NCI-H510A (cell line): ENCODE results near the gene CAPN14.

Experiments
- DNase-seq: peaks from one replicate; lab custom pipeline; 2025; lab: John Stamatoyannopoulos, UW

CAPN14 gene

DNA sequence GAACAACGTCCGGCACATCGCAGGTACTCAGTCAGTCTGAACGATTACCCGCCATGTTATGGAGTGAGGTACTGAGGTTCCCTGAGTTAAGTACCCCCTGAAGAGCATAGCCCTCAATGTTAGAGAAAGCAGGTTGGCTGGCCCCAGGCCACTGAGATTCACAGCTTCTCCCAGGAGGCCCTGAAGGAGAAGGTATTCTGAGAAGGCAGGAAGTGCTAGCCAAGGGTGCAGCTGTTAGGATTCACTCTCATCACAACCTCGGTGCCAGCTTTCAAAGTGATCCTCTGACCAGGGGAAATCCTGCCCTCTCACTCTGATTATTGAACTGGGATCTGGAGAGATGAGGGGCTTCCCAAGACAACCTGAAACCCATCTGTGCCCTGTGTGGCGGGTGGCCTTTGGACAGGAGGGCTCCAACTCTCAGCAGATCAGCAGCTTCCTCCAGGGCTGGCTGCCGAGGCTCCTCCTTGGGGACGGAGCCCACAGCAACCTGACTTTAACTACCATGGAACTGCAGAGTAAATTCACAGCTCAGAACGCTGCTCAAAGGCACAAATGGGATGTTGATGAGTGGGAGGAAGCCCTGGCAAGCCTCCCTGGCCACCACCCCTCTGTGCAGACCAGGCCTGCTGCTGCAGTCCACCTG lies 24.4 kb upstream of the CAPN14 start:
- no peak for DNase-seq

DNA sequence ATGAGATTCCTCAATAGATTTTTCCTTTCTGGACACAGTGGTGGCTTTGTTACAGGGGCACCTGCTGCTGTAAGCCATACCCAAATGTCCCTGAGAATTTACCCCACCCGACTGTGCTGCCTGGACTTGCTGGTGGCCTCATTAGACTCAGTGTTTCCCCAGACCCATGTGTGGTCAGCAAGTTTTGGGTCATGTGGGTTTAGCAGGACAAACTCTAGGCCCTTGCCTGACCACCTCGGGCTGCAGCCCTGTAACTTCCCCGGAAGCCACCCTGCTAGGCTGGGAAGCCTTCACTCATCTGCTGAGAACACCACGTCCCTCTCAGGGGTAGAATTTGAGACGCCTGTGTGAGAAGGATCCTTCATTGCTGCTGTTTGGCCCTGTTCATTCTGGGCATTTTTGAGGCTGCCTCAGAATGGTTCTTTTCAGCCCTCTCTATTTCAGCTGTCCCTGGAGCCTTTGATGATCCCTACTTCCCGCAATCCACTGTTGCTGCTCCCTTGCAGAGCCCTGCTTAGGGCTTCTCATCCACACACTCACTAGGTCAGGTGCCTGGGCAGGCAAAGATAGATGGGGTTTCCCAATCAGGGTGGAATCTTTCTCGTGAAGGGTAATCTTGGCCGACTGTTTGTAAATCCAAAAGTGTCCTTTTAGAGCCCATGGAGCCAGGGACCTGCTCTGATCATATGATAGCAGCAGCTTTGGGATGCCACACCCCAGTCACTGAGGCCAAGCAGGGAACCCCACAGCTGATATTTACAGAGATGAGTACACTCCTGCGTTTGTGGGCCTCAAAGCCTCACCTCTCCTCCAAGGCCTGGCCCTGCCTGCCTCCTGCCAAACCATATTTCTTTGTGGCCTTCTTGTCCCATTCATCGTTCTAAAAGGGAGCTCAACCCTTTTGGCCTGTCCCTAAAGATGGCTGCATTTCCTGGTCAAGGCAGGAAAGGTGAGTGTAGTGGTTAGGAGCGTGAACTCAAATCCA lies 23.4 kb upstream of the CAPN14 start:
- DNase-seq: no peak

DNA sequence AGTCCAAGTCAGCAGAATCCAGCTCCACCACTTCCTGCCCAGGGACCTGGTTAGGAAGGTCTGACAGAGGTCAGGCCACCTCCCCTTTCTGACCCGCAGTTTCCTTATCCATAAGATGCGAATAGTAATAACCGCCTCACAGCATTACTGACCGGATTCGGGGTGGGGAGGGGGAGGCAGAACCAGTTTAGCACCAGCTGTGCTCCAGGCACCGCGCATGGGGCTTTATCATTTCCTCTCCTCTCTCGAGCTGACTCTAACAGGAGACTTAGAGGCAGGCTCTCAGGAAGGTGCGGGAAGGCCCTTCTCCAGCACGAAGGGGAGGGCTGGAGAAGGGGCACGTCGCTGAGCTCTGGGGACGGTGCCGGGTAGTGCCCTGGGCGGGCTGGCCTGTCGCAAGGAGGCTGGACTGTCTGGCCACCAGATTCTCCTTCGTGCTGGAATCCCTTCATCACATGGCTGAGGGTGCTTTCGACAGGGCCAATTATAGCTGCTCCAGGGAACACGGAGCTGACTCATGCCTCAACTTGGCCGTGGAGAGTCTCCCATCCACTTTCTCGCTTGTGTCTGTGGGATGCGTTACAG lies 22.4 kb upstream of the CAPN14 start:
- no peak for DNase-seq

DNA sequence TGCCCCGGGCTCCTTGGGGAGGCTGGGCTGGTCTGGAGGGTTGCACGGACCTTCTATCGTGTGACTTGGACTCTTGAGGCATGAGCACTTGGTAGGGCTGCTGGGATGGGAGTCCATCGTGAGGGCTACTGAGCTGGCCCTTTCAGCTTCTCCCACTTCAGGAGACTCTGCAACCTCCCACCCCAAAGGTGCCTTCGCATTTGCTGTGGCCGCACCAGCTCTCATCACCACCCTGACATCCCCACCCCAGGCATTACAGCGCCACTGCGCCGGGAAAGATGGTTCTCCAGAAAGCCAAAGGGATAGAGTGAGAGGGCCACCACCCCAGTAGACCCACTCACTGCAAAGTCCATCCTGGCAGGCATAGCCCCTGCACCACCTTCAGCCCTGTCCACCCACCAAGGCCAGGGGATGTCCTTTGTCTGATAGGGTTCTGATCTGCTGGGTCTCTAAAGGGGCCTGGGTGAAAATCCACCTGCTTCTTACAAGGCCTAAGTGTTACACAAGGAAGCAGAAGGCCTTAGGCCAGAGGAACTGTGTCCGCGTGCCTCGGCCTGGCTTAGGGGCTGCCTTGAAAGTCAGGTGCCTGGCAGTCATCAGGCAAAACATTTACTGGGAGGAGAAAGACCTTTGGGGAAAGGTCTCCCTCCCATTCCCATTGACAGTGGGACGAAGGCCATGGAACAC lies 21.7 kb upstream of the CAPN14 start:
- no peak for DNase-seq

DNA sequence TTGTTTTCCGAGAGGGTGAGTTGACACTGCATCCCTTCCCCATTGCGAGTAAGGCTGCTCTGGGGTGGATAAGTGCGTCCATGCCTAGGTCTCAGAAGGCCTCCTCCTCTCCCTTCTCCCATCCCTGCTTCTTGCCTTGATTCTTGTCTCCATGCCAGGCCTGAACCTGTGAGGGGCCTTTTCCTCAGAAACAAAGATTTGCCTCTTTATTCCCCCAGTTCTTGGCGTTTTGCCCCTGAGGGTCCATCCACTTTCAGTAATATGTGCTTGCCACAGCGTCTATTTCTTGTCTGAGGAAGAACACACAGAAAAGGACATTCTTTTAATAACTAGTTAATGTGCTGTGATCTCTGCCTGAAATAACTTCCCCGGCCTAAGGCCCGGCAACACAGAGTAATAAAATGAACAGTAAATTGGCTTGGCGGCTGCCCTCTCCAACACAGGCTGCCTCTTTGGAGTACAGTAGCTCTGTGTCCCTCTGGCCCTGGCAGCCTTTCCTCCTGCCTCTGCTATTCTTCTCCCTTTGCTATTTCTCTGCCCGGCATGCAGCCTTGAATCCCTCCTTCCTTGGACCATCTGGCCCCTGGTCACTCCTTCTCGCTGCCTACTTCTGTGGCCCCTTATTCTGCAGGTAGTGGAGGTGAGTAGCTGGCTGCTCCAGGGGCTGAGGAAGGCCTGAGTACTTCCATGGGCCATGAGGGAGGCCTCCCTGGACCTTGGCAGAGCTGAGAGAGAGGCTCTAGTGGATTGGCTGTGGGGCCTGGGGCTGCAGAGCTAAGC lies 21.0 kb upstream of the CAPN14 start:
- DNase-seq: no peak

DNA sequence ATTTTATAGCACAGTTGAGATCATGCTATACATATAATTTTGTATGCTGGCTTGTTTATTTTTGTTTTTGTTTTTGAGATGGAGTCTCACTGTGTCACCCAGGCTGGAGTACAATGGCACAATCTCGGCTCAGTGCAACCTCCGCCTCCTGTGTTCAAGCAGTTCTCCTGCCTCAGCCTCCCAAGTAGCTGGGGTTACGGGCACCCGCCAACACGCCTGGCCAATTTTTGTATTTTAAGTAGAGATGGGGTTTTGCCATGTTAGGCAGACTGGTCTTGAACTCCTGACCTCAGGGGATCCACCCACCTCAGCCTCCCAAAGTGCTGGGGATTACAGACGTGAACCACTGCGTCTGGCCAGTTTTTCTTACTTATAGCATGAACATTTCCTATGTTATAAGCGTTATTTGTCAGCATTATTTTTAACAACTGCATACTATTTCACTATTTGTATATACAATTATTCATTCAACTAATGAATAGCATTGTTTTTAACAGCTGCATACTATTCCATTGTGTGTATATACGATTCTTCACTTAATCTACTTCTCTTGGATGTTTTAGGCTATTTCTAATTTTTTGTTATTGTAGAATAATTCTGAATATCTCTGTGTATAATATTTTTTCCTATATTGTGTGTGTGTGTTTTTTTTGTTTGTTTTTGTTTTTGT lies 20.2 kb upstream of the CAPN14 start:
- no peak for DNase-seq

DNA sequence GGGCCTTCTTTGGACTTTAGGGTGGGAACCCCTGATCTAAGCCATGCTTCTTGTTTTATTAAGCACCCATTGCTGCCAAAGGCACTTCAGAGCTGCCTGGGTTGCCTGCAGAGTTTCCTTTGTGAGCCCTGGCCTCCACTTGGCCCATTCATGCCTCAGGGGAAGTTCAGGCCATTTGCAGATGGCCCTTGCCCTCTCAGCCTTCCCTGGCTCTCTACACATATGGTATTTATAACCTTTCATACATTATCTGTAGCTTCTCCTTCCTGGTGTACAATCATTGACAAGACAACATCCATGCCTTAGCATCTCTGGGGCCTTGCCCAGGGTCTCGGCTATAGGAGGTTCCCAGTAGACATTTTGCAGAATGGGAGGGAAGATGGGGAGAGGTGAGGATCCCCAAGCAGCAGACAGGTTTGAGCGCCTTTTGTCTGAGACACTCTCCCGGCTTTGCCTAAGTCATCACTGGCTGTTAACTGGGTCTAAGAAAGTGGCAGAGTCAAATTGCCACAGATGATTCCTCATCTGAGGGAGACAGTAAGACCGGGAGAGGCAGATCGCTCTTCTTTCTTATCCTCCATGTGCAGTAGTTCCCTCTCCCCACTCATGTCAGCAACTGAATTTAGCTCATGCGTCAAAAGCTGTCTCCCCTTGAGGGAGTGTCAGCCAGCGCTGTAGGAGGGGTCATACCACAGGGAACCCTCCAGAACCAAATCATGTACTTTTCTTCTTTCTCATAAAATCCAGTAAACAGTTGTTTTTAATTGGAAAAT lies 19.3 kb upstream of the CAPN14 start:
- DNase-seq: no peak

DNA sequence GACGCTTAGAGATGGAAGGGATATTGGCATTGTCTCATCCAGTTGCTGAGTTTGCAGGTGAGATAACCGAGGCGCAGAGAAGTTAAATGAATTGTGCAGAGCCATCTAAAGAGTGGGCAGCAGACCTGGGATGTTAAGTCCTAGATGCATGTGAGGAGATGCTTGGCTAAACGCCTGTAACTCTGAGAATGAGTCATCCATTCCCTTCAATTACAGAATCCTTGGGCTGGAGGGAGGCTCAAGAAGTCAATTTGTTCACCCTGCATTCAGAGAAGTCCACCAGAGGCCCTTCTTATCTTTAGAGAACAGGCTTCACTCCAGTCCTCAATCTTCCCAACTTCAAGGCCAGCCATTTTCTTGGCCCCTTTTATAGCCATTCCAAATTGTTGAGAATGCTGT lies 18.2 kb upstream of the CAPN14 start:
- no peak for DNase-seq

DNA sequence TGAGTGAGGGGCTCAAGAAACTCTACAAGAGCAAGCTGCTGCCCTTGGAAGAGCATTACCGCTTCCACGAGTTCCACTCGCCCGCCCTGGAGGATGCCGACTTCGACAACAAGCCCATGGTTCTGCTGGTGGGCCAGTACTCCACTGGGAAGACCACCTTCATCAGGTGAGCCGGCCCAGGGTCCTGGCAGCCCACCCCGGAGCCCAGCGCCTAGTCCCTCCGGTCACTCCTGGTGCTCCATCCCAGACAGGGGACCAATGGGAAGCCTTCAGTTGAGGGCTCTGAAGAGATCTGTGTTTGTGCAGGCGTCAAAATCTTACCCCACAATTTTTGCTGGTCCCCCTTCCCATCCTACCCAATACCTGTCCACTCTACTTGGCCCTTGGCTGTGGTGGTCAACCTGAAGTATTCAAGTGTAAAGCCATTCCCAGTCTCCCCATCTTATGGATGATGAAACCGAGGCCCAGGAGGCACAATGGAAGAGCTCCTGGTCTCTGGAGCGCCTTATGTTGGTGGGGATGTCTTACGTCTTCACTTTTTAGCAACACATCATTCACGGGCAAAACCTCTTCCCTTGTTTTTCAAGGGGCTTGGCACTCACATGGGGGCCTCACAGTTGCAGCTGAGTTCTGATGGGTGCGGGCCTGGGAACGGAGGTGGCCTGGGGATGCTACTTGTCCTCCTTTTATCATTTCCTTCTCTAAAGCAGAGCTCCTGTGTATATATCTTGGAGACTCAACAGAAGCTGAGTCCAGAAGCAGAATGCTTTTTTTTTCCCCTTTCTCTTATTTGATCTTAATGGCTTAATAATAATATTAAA lies 17.6 kb upstream of the CAPN14 start:
- DNase-seq: no peak

DNA sequence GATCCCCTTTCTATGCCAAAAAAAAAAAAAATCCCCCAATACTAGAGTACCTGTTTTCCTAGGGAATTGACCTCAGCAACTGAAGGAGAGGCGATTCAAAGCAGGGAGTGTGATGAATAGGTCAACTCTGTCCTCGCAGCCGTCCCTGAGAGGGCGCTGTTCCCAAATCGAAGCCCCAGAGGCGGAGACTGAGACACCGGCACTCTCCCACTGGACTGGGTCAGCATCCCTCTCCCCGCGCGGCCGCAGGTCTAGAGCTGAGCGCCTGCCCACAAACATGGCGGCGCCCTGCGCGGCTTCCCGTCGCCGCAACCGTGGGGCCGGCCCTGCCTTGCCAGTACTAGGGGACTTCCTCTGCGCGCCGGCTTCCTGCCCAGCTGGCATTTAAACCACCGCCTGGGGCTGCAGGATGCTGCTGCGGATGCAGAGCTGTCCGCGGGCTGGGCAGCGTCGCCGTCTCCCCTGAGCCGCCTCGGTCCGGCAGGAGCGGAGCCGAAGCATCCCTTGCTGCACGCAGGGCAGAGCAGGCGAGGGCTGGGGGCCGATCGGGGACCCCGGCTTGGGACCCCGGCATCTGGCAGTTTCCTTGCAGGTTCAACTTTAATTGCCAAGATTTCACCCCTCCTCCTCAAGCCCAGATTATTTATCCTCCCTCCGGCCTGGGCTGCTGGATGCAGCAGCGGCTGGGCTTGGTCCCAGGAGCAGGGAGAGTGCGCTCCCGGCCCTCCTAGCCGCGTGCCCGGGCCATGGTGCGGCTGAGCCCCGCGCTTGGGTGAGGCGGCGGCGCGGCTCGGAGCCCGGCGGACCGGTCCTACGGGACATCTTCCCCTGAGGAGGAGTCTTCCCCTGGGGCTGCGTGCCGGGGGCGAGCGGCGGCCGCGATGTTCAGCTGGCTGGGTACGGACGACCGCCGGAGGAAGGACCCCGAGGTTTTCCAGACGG lies 16.7 kb upstream of the CAPN14 start, which contains the start of gene EHD3:
EHD3 (plus strand) TSS at position 412 of the 942 bp plus-strand sequence; CDS start at position 882, 470 bp downstream.
- peak; percentile 92 for DNase-seq

DNA sequence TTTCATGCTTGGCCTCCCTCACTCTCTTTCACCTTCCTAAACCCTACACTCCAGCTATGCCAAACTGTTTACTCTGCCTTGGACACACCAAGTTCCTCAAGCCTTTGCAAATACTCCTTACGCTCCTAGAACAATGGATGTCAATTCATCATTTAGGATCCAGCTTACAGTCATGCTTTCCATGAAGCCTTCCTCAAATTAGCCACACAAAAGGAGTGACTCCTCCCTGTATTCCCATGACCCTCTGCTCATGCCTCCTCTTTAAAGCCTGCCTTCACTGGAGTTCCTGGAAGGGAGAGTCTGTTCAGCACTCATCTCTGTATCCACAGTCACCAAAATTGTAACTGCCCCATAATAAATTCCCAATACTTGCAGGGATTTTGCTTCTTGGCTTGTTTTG lies 15.9 kb upstream of the CAPN14 start:
- DNase-seq: no peak

DNA sequence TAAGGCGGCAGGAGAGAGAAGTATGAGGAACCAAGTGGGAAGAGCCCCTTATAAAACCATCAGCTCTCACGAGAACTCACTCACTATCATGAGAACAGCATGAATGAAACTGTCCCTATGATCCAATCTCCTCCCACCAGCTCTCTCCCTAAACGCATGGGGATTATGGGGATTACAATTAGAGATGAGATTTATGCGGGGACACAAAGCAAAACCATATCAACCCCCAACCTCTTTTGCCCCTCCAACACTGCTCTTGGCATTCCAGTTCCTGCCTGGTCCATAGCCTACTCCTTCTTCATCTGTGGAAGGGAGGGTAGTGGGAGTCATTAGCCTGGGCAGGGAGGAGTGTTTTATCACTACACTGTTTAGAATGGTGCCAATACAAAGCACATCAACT lies 15.3 kb upstream of the CAPN14 start:
- no peak for DNase-seq

DNA sequence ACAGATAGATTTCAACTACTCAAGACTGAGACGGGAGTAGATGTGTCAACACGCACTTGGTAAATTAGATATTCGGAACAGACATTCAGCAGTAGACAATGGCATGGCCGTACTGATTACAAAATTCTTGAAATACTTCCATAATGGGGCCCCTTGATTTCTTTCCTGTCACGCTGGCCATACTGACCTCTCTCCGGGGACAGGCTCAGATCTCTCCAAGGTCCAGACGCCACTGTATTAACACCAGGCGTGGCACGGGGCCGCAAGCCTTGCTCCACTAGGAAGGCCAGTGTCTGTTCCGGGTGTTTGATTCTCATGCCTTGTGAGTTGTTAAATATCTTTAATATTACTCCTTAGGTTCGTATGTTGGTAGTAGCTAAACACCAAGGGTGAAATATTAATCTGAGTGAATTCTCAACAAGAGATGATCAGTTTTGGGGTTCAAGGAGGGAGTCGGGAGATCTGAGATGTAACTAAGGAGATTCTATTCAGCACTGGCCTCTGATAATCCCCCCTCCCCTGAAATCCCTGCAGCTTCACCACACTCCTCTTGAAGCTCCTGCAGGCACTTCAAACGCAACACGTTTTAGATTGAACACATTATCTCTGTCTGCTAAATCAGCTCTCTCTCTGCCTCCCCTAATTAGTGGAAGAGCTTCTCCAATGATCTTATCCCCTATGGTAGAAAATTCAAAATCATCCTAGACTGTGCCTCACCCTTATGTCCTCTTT lies 14.4 kb upstream of the CAPN14 start:
- DNase-seq: no peak

DNA sequence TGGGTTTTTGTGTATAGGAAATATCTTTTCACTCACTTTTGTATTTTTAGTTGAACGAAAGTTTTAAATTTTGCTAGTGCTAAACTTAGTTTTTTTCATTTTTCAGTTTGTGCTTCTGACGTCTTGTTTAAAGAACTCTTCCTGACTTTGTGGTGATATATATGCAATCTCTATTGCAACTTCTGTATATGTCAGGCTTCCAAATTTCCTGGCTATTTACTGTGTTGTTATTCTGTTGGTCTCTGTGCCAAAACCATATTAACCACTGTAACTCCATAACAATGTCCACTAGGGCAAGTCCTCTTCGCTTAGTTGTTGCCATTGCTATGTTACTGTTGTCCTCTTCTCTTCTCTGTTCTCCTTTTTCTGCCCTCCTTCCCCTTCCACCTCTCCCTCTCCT lies 13.4 kb upstream of the CAPN14 start:
- DNase-seq: no peak

DNA sequence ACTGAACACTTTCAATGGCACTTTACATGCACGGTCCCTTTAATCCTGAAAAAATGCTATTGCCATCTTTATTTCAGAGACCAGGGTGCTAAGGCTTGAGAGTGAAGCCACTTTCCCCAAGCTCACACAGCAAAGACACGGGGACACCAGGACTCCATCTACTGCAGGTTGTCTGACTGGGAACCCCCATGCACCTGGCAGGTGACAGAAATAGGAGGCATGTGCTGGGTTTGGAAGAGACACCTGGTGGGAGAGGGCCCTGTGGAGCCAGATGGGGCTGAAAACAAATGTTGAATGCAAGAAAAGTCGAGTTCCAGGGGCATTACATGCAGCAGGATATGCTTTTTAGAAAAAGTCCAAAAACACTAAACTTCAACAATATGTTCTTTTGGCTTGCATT lies 11.4 kb upstream of the CAPN14 start:
- no peak for DNase-seq

DNA sequence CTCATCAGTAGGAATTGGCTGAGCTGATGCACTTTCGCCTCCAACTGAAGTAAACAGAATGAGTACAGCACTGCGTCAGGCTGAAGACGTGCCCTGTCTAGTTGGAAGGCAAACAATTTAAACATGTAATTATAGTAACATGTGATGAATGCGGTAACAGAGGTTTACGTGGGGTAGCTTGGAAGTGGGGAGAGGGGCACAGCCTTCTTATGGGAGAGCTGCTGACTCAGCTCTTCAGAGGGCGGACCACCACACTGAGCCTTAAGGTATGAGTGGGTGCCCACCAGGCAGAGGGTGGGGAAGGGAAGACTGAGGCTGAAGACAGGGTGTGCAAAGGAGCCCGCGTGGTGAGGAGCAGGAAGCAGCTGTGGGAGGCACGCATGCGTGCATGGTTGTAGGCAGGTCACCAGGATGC lies 10.4 kb upstream of the CAPN14 start:
- DNase-seq: no peak

DNA sequence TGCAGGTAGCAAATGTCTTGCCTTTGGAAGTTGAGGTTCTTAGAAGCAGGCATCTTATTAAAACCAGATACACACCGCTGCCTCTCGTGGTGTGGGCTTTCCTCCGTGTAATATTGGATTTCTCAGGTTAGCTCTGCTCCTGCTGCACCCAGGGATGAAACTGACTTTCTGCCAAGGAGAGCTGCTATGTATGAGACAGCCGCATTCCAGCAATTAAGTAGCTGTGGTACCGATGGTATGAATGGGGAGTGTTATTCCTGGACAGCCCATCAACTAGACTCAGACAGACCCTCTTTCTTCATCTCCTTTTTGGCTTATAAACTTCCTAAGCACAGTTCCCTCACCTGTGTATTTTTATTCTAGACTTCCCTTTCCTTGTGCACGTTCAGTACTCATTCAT lies 9.8 kb upstream of the CAPN14 start:
- DNase-seq: no peak
